MM.1S (cell line): ENCODE data around the gene PICK1.

Experiments
- CTCF ChIP-seq: fragments of 300-600 bp; sonication (generic); IDR thresholded peaks from 2 replicates; pipeline ENCODE4 v1.5.1; 2016; ENCODE audit warnings: antibody characterized with exemption, low read length, mixed read lengths
- EZH2 ChIP-seq: fragments of 300-600 bp; sonication (generic); optimal IDR thresholded peaks from 2 replicates; pipeline ENCODE3; 2017; ENCODE audit warnings: low read depth, mild to moderate bottlenecking, antibody characterized with exemption, low read length, mixed read lengths
- EZH2phosphoT487 ChIP-seq: fragments of 300-600 bp; sonication (generic); IDR thresholded peaks from 2 replicates; pipeline ENCODE4 v1.6.1; 2018; ENCODE audit warnings: antibody characterized with exemption, low read length

GRCh38 chr22:38097058-38097457 lies 39.9 kb downstream of the PICK1 start:
- TF ChIP-seq CTCF (no peak), EZH2 (no peak), EZH2phosphoT487 (no peak)
